ENCODE data around the gene MRPS10.
"Not testable (repeated sequence)": the region's sequence is repeated elsewhere in the genome, so short reads cannot be mapped to it uniquely, and the experiment has no call there.

The MRPS10 gene

DNA sequence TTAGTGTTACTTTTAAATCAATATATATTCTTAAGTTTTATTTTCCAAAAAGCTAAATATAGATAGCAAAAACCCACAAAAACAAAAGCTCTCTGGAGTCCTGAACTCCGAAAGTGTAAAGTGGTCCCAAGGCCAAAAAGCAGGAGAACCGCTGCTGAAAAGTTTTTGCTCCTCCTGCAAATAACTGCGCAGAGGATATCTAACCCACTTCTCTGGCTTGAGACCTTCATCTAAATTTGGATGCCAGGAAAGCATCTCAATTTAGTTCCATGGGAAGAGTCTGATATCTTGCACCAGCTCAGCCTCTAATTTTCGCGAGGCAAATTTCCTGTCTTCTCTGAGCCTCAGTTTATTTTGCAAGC lies 523 bp downstream of the MRPS10 start:
- Histone ChIP-seq H2AFZ (ENCODE audit: low read depth, low read length) (peak overlapping the region; percentile 82), H3K4me1 (ENCODE audit: insufficient read depth, low read length) (peaks cover 12% of the 10 kb centered on the region), H3K4me3 (ENCODE audit: low read length) (peak overlapping the region; percentile 91), H3K9me3 (ENCODE audit: low read length) (no peaks in the 10 kb centered on the region), H3K36me3 (ENCODE audit: insufficient read depth, low read length) (peaks cover 17% of the 10 kb centered on the region), H3K27me3 (ENCODE audit: insufficient read depth, low read length) (no peaks in the 10 kb centered on the region)

DNA sequence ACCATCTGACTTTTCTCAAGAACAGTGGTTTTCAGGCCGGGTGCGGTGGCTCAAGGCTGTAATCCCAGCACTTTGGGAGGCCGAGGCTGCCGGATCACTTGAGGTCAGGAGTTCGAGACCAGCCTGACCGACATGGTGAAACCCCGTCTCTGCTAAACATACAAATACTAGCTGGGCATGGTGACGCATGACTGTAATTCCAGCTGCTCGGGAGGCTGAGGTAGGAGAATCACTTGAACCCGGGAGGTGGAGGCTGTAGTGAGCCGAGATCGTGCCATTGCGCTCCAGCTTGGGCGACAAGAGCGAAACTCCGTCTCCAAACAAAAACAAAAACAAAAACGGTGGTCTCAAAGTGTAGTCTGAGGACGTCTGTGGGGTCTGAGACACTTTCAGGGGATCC lies 1.2 kb downstream of the MRPS10 start:
- Histone ChIP-seq H3K4me3 (ENCODE audit: low read length) (peak overlapping the region; percentile 91), H3K4me1 (ENCODE audit: insufficient read depth, low read length) (peaks cover 12% of the 10 kb centered on the region), H3K36me3 (ENCODE audit: insufficient read depth, low read length) (peaks cover 23% of the 10 kb centered on the region)
- not testable (repeated sequence) for H3K9me3 ChIP-seq (ENCODE audit: low read length); H2AFZ ChIP-seq (ENCODE audit: low read depth, low read length); H3K27me3 ChIP-seq (ENCODE audit: insufficient read depth, low read length)

DNA sequence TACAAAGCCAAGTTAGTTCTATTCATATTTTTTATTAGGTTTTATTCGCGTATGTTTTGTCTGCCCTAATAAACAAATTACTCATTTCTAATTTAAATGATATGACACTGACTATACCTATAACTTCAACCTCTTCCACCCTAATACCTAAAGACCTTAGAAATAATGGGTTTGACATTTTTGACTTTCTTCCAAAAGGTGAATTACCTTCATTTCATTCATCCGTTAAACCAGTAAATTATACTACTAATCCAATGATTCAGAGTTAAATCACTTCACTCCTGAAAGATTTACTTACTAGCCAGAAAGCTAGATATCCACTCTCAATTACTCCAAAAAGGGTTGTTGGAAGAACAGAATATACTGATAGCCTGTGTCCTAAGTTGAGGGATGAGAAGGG lies 5.2 kb downstream of the MRPS10 start:
- H3K4me1 ChIP-seq (ENCODE audit: insufficient read depth, low read length): peaks cover 12% of the 10 kb centered on the region
- H3K36me3 ChIP-seq (ENCODE audit: insufficient read depth, low read length): peaks cover 54% of the 10 kb centered on the region
- no peaks in the 10 kb centered on the region for H3K27me3 ChIP-seq (ENCODE audit: insufficient read depth, low read length)
- no peaks in the 10 kb centered on the region for H3K9me3 ChIP-seq (ENCODE audit: low read length)
- no peak overlapping the region for H3K4me3 ChIP-seq (ENCODE audit: low read length)
- H2AFZ ChIP-seq (ENCODE audit: low read depth, low read length): no peak overlapping the region

DNA sequence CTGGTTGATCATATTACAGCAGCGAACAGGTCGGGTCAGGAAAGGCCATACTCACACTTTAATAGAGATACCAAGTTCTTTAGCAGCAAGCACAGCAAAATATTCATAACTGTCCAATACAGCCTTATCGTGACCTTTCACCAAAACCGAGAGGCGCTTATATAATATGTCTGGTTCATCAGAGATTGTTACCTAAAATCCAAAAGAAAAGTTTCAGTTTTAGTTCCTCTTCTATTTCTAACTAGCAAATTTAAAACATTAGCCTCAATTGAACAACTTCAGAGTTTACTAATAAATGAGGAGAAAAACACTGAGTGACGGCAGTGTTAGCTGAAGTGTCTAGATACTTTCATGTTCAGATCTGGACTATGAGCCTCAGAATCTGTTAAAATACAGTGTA lies 5.9 kb downstream of the MRPS10 start:
- peaks cover 56% of the 10 kb centered on the region for H3K36me3 ChIP-seq (ENCODE audit: insufficient read depth, low read length)
- H2AFZ ChIP-seq (ENCODE audit: low read depth, low read length): no peak overlapping the region
- no peaks in the 10 kb centered on the region for H3K27me3 ChIP-seq (ENCODE audit: insufficient read depth, low read length)
- H3K4me1 ChIP-seq (ENCODE audit: insufficient read depth, low read length): peaks cover 6% of the 10 kb centered on the region
- H3K9me3 ChIP-seq (ENCODE audit: low read length): no peaks in the 10 kb centered on the region
- no peak overlapping the region for H3K4me3 ChIP-seq (ENCODE audit: low read length)

DNA sequence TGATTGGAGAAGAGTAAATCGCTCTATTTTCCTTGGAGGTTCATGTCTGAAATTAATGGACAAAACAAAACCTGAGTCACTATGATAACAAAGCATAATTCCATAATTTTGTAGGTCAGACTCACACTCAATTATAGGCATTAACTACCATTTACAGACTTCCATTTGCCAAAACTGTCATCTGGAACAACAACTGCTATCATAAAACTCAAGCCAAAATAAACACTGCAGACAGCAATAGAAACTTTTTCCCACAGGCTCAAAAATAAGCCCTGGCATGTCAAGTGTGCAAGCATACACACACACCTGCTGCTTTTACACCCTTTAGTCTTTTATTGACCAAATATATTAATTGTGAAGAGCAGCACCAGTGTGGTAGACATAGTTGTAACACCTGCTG lies 7.1 kb downstream of the MRPS10 start:
- peaks cover 59% of the 10 kb centered on the region for H3K36me3 ChIP-seq (ENCODE audit: insufficient read depth, low read length)
- no peak overlapping the region for H2AFZ ChIP-seq (ENCODE audit: low read depth, low read length)
- no peaks in the 10 kb centered on the region for H3K9me3 ChIP-seq (ENCODE audit: low read length)
- no peaks in the 10 kb centered on the region for H3K27me3 ChIP-seq (ENCODE audit: insufficient read depth, low read length)
- no peaks in the 10 kb centered on the region for H3K4me1 ChIP-seq (ENCODE audit: insufficient read depth, low read length)
- no peak overlapping the region for H3K4me3 ChIP-seq (ENCODE audit: low read length)

DNA sequence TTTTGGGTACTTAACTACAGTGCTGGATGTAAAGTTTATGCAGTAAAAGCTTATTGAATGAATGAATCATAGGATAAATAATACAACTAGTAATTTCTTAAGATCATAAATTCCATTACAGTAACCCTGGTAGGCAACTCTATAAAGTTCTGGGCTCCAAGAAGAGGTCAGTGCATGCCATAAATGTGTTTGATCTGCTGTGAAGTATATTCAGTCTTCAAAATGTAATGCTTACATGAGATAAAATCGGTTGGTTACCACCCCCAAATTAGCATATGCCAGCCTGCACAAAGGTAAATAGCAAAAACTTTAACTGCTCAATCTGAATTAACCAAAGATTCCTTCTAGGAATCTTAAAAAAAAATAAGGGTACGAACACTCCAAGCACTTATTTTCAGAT lies 10.1 kb downstream of the MRPS10 start:
- H3K27me3 ChIP-seq (ENCODE audit: insufficient read depth, low read length); H2AFZ ChIP-seq (ENCODE audit: low read depth, low read length); H3K4me3 ChIP-seq (ENCODE audit: low read length); H3K9me3 ChIP-seq (ENCODE audit: low read length); H3K4me1 ChIP-seq (ENCODE audit: insufficient read depth, low read length): not testable (repeated sequence)
- peaks cover 54% of the 10 kb centered on the region for H3K36me3 ChIP-seq (ENCODE audit: insufficient read depth, low read length)

DNA sequence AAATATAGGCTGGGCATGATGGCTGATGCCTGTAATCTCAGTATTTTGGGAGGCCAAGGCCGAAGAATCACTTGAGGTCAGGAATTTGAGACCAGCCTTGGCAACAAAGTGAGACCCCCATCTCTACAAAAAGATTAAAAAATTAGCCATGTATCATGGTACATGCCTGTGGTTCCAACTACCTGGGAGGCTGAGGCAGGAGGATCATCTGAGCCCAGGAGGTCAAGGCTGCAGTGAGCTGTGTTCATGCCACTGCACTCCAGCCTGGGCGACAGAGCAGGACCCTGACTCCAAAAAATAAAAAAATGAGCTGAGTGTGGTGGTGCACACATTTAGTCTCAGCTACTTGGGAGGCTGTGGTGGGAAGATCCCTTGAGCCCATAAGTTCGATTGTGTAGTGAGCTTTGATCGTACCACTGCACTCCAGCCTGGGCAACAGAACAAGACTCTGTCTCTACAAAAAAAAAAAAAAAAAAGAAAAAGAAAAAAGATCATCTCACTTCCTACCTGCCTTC lies 12.8 kb downstream of the MRPS10 start:
- Histone ChIP-seq H3K4me3 (ENCODE audit: low read length) (no peak overlapping the region), H3K4me1 (ENCODE audit: insufficient read depth, low read length) (no peaks in the 10 kb centered on the region), H3K9me3 (ENCODE audit: low read length) (no peaks in the 10 kb centered on the region), H3K27me3 (ENCODE audit: insufficient read depth, low read length) (no peaks in the 10 kb centered on the region), H2AFZ (ENCODE audit: low read depth, low read length) (no peak overlapping the region), H3K36me3 (ENCODE audit: insufficient read depth, low read length) (peaks cover 38% of the 10 kb centered on the region)

DNA sequence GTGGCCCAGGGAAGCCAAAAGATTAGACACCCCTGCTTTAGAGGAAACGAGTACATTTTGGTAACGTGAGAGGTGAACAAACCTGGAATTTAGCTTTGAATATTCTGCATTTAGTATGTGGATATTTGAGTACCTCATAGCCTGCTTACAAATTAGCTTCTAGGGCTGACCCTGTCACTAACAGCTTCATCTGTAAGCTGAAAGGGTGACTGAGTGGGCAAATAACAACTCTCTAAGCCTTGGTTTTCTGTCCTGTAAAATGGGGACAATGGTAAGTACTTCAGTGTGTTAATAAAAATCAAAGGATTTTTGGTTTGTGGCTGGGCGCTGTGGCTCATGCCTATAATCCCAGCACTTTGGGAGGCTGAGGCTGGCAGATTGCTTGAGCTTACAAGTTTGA lies 14.5 kb downstream of the MRPS10 start:
- Histone ChIP-seq H3K4me1 (ENCODE audit: insufficient read depth, low read length) (no peaks in the 10 kb centered on the region), H2AFZ (ENCODE audit: low read depth, low read length) (no peak overlapping the region), H3K27me3 (ENCODE audit: insufficient read depth, low read length) (no peaks in the 10 kb centered on the region), H3K9me3 (ENCODE audit: low read length) (no peaks in the 10 kb centered on the region), H3K4me3 (ENCODE audit: low read length) (no peak overlapping the region), H3K36me3 (ENCODE audit: insufficient read depth, low read length) (peaks cover 26% of the 10 kb centered on the region)

DNA sequence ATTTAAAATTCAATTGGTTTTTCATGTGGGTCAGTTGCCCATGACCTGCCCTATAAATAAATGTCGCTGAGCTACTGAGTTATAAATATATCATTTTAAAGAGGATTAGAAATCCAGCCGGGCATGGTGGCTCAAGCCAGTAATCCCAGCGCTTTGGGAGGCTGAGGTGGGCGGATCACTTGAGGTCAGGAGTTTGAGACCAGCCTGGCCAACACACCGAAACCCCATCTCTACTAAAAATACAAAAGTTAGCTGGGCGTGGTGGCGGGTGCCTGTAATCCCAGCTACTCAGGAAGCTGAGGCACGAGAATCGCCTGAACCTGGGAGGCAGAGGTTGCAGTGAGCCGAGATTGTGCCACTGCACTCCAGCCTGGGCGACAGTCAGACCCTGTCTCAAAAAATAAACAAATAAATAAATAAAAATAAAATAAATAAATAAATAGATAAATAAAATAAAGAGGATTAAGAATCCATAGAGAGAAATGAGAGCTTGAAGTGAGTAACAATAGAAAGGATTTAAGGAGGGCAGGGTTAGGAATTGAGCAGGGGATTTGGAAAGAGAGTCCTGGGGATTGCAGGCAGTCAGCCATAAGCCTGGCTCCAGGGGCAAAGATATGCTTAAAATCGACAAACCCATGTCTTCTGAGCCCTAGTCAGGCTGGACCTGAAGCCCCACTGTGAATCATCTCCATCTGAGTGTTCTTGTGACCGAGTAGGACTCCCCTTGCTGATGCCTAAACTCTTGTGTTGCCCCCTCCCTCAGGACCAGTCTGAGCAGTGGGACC lies 15.3 kb downstream of the MRPS10 start:
- H3K36me3 ChIP-seq (ENCODE audit: insufficient read depth, low read length): peaks cover 21% of the 10 kb centered on the region
- not testable (repeated sequence) for H2AFZ ChIP-seq (ENCODE audit: low read depth, low read length); H3K27me3 ChIP-seq (ENCODE audit: insufficient read depth, low read length); H3K4me1 ChIP-seq (ENCODE audit: insufficient read depth, low read length); H3K4me3 ChIP-seq (ENCODE audit: low read length); H3K9me3 ChIP-seq (ENCODE audit: low read length)

DNA sequence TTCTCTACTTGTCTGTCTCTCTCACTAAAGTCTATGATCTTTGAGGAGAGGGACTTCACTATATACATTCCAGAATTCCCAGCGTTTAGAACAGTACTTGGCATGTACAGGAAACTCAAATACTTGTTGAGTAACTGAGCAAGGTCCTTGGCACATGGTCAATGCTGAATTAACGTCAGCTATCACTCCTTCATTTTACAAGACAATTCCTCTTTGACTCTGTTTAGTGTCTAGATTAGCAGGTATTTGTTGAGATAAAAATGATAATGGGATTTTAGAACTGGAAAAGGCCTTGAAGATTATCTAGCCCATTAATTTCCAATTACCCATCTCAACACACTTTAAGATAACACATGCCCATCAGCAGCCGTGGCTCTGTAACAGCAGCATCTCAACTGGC lies 16.3 kb downstream of the MRPS10 start:
- Histone ChIP-seq H2AFZ (ENCODE audit: low read depth, low read length) (no peak overlapping the region), H3K4me3 (ENCODE audit: low read length) (no peak overlapping the region), H3K4me1 (ENCODE audit: insufficient read depth, low read length) (no peaks in the 10 kb centered on the region)

DNA sequence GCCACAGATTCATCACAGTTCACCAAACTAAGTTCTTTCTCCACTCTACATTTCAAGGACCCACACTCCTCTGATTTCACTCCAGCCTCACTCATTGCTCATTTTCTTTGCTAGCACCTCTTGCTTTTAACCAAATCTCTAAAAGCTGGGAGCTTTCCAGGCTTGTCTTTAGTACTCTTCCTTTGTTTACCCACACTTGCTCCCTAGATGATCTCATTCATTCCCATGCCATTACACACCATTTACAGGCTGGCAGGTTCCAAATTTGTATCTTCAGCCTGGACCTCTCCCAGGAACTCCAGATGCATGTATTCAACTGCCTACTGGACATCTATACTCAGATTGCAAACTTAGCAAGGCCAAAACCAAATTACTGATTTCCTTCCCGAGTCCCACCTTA lies 17.6 kb downstream of the MRPS10 start:
- no peaks in the 10 kb centered on the region for H3K9me3 ChIP-seq (ENCODE audit: low read length)
- no peak overlapping the region for H2AFZ ChIP-seq (ENCODE audit: low read depth, low read length)
- no peaks in the 10 kb centered on the region for H3K27me3 ChIP-seq (ENCODE audit: insufficient read depth, low read length)
- no peak overlapping the region for H3K4me3 ChIP-seq (ENCODE audit: low read length)
- peaks cover 16% of the 10 kb centered on the region for H3K36me3 ChIP-seq (ENCODE audit: insufficient read depth, low read length)
- H3K4me1 ChIP-seq (ENCODE audit: insufficient read depth, low read length): no peaks in the 10 kb centered on the region

More for the DNA sequence above, 16.3 kb downstream of the MRPS10 start:
- Histone ChIP-seq H3K36me3 (ENCODE audit: insufficient read depth, low read length) (peaks cover 16% of the 10 kb centered on the region), H3K27me3 (ENCODE audit: insufficient read depth, low read length) (no peaks in the 10 kb centered on the region), H3K9me3 (ENCODE audit: low read length) (no peaks in the 10 kb centered on the region)

DNA sequence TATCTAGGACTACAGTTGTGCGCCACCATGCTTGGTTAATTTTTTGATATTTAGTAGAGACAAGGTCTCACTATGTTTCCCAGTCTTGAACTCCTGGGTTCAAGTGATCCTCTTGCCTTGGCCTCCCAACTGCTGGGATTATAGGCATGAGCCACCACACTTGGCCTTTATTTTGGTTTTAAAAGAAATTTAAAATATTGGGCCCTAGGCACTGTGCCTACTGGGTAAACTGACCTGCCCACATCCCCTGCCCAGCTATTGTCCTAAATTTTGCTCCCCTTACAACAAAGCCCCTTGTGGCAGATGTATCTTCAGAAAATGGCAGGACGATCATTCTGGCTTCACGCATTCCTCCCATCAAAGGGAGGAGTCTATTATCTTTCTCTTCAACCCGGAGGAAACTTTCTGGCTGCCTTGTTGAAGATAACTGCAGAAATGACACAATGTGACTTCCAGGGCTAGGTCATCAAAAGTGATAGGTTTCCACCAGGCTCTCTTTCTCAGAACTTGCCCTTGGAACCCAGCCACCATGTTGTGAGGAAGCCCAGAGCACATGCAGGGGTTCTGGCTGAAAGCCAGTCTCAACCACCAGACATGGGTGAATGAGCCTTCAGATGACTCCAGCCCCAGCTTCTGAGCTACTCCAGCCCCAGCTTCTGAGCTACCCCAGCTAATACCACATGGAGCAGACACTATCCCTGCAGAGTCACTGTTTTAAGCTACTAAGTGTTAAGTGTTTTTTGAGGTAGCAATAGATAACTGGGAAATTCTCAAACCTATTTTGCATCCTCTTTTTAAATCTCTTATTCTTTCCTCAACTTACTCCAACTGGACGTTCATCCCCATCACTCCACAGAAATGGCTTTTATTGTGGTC lies 18.3 kb downstream of the MRPS10 start:
- Histone ChIP-seq H3K36me3 (ENCODE audit: insufficient read depth, low read length) (peaks cover 12% of the 10 kb centered on the region), H3K27me3 (ENCODE audit: insufficient read depth, low read length) (no peaks in the 10 kb centered on the region), H3K4me3 (ENCODE audit: low read length) (no peak overlapping the region), H3K4me1 (ENCODE audit: insufficient read depth, low read length) (no peaks in the 10 kb centered on the region), H3K9me3 (ENCODE audit: low read length) (no peaks in the 10 kb centered on the region), H2AFZ (ENCODE audit: low read depth, low read length) (no peak overlapping the region)

DNA sequence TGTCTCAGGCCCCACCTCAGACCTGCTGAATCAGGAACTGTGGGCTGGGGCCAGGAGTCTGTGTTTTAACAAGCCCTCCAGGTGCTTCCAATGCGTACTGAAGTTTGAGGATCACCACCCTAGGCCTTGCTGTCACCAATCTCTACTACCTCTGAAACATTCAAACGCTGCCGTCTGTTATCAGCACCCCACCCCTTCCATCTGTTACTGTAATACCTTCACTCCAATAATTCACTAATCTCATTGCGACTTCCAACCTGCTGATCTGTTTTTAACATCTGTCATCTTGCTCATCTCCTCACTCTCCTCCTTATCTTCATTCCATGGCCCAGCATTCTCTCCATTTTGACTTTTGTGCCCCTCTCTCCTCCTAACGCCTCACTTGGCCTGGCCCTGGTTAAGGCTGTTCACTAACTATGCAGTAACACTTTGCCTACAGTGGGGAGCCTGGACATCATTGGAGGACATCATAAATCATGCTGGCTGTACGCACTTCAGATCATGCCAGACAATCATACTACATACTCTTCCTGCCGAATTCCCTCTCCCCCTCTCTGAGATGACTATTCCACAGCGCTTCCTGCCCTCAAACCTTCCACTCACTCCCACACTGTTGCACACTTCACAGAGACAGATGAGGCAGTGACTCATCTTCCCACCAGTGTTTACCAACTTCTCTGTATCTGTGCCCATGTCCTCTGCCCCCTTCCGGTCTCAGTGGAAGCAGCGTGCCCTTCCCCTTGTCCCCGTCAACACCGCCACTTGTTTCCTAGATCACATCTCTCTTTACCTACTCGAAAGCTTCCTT lies 19.9 kb downstream of the MRPS10 start:
- Histone ChIP-seq H3K4me3 (ENCODE audit: low read length) (no peak overlapping the region), H3K27me3 (ENCODE audit: insufficient read depth, low read length) (no peaks in the 10 kb centered on the region), H3K9me3 (ENCODE audit: low read length) (no peaks in the 10 kb centered on the region), H3K4me1 (ENCODE audit: insufficient read depth, low read length) (no peaks in the 10 kb centered on the region), H3K36me3 (ENCODE audit: insufficient read depth, low read length) (peaks cover 10% of the 10 kb centered on the region), H2AFZ (ENCODE audit: low read depth, low read length) (no peak overlapping the region)
